HG03521 (cell line): Measurements from ENCODE around the gene PDE8A.
"Not testable (repeated sequence)": the region's sequence is repeated elsewhere in the genome, so short reads cannot be mapped to it uniquely, and the experiment has no call there.

ENCODE experiments used
- ATAC-seq: cut with Tn5 transposase; IDR thresholded peaks from one replicate; pipeline ENCODE4 v1.9.1; 2021; ENCODE audit warnings: mild to moderate bottlenecking, moderate library complexity; ENCODE audit not compliant: unreplicated experiment

PDE8A gene

DNA sequence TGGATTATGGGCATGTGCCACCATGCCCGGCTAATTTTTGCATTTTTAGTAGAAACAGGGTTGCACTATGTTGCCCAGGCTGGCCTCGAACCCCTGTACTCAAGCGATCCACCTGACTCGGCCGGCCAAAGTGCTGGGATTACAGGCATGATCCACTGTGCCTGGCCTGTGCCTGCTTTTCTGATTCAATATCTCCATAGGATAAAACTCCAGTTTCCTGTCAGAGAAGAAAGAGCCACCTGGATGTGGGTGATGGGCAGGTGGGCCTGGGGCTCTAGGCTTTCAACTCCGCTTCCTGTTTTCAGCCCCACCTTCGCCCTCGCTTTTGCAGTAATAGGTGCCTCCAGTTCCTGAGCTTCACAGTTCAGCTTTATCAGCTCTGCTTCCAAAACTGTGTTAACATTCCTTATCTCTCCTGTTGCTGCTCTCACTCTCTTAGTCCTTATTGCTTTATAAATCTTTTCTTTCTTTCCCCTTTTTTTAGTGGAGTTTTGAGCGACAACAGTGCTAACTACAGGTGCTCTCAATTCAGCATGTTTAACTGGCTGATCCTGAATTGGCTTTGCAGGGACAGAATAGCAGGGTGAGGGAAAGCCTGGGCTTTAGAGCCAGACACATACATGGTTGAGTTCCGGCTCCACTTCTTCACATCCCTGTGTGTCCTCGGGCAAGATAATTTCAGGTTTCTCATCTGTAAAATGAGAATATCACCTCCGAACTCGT lies 21.1 kb upstream of the PDE8A start:
- ATAC-seq: no peak

DNA sequence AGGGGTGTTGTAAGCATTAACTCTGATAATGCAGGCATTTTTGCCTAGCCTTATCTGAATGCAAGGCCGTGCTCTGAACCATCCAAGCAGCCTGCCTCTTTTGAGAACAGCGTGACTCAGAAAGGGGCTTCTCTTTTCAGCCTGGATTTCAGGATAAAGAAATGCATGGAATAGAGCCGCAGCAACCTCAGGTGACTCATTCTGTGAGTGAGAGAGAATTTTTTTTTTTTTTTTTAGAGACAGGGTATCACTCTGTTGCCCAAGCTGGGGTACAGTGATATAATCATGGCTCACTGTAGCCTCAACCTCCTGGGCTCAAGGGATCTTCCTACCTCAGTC lies 20.6 kb upstream of the PDE8A start:
- ATAC-seq: no peak

DNA sequence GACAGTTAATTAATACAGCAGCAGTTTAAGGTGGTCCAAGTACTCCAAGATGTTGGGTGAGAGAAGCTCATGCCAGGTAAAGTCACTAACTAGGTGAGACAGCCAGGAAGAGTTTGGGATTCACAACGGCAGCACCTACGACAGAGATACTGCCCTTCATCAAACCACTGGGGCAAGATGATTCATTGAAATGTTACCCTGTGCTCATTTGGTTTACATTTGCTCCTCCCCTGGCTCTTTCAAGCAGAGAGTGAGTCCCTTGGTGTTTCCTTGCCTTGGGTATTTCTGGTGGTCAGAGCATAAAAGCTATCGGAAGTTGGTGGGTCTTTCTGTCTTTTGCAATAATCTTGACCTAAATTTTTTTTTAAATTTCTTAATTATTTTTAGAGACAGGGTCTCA lies 19.9 kb upstream of the PDE8A start:
- no peak for ATAC-seq

DNA sequence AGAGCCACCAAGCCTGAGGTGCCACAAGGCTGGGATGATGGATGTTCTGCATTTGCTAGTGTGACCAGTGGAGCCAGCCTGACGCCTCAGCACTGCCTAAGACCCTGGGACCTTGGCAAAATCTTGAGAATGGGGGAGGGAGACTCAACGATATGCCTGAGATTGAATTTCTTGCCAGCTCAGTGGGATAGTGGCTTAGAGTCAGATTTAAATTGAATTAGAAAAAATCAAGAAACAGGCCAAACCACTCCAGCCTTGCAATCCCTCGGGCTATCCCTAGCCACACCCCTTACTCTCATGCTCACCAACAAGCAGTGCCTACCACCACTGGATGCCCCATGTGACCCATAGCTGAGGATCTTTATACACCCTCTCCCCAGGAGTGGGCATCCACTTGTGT lies 18.7 kb upstream of the PDE8A start:
- ATAC-seq: no peak

DNA sequence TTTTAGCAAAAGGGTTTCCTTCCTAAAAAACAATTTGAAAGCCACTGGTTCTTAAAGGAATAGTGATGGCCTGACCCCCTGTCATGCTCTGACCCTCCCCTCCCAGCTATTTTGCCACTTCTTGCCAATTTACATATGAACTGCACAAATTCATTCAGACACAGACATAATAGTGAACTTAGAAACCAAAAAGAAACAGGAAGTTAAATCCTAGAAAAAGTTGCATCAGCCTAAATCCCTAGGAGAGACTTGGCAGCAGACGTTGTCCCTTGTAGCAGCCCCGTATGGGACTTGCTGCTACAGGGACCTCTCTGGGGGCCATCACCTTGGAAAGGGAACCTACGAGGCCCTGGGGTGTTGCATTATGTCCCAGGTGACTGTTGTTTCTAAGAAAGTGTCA lies 14.3 kb upstream of the PDE8A start:
- ATAC-seq: no peak

DNA sequence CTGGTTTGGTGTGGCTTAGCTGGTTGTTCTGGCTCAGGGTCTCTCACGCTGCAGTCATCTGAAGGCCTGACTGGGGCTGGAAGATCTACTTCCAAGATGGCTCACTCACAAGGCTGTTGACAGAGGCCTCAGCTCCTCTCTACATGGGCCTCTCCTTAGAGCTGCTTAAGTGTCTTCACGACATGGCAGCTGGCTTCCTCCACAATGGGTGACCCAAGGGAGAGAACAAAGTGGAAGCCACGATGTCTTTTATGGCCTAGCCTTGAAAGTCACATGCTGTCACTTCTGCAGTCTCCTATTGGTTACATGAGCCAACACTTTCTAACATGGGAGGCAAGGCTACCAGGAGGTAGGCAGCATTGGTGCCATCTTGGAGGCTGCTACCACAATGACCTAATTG lies 13.4 kb upstream of the PDE8A start:
- ATAC-seq: no peak

DNA sequence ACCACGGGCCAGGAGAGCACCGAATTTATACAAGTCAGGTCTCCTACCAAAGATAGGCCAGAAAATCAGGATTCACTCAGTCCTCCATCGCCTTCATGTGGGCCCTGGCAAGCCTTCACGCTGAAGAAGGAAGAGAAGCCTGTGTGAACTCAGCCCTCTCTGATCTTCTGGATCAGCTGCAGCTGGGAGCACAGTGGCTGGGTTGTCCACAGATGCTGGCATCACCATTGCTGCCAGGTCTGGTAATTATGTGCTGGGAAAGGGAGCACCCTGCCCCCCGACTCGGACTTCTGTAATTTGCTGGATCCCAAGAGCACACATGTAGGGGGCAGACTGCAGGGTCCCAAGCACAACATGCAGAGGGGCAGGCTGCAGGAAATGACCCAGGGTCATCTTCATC lies 12.4 kb upstream of the PDE8A start:
- no peak for ATAC-seq

DNA sequence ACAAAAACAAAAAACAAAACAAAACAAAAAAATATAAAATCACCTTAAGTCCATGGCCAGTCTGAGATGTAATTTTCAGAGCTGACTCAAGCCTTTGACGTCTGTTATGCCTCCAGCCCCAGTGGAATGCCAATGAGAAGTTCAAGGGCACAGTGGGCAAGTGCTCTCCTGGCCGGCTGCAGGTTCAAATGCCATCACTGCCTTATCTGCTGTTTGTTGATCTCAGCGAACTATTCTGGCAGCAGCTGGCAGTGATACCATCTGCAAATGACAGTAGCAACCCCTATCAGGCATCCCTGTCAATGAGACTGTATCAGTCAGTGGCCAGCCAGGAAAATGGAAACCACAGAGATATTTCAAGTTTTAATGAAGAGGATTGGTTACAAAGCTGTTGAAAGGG lies 10.8 kb upstream of the PDE8A start:
- ATAC-seq: no peak

DNA sequence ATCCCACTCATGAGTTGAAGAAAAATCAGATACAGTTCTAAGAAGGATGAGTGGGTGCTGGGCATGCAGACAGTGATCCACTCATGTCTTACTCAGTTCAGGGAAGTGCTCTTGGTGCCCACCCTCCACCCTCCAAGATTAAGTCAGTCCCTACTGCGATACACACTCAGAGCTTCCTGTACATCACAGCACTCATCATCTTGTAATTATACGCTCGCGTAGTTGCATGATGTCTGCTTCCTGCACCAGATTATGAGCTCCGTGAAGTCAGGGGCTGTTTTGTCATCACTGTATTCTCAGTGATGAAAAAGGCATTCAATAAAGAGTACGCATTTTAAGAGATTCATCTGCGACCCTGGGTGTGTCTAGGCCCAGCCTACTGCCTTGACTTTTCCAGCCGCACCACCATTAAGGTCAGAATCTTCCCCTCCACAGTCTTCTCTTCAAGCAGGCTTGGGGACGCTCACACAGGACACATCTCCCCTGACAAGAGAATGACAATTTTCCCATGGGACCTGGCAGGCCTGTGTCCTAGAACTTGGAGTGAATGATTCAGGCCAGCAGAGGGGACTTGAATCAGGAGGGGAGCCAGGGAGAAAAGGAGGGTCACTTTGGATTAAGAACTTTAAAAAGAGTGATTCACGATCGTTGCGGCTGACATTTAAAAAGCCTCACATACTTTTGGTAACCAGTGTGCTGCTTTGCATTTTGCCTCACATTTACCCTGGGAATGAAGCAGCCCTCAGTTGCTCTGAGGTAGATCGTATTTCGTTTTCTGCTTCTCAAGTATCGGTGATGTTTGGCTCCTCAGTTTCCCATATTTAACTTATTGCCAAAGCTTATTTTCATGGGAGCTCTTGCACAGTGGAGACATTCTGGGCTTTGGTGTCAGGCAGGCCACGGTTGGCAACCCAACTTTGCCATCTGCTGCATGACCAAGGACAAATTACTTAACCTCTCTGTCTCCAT lies 7.9 kb upstream of the PDE8A start:
- no peak for ATAC-seq

DNA sequence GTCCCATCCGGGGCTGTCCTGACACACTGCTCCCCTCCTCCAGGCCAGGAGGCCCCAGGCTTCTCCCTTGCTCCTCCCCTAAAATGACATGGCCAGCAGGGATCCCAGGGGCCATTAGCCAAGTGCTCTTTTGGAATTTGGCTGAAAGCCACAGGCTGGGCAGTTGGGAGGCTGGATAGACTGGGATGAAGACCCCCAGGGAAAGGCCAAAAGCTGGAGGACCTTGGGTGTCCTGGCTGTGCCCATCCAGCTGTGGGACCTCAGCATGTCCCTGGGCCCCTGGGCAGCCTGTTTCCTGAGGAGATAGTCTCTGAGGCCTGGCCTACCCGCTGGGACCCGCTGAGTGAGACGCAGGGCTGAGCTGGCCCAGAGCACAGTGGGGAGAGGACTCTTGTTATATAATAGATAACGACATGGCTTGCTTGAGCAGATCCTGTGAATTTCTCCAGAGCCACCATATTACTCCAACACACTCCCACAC lies 5.7 kb upstream of the PDE8A start:
- no peak for ATAC-seq

DNA sequence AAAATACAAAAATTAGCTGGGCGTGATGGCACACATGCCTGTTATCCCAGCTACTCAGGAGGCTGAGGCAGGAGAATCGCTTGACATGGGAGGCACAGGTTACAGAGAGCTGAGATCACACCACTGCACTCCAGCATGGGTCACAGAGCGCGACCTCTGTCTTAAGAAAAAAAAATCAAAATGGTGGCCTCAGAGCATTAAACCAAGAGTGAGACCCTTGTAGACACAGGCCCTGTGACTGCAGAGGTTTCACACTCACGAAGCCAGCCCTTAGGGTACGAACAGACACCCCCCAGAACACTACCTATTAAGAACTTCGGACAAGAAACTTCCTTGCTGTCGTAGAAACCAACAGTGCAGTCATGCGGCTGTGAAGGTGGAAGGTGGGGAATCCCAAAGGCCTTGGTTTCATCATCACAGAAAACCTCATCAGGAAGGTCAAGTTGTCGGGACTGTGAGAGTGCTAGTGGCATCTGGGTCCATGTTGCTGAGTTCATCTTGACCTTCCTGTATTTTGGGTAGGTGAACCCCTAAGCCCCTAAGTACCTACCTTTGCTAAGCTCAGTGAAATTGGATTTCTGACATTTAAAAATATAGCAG lies 4.8 kb upstream of the PDE8A start:
- no peak for ATAC-seq

DNA sequence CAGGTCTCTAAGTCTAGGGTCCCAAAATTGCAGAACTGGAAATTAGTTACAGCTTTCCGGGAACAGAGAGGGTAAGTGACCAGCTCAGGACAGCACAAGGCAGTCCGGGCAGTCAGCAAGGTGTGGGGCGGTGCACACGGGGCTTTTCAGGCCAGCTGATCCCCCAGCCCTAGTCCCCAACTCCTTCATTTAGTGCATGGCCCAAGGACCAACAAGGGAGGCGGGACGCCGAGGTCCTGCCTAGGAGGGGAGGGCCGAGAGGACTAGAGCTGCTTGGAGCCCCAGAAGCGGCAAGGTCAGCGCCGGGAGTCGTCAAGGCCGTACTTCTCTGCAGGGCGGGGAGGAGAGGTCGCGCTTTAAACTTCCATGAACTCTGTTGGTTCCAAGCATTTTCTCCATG lies 2.0 kb upstream of the PDE8A start:
- ATAC-seq: no peak

DNA sequence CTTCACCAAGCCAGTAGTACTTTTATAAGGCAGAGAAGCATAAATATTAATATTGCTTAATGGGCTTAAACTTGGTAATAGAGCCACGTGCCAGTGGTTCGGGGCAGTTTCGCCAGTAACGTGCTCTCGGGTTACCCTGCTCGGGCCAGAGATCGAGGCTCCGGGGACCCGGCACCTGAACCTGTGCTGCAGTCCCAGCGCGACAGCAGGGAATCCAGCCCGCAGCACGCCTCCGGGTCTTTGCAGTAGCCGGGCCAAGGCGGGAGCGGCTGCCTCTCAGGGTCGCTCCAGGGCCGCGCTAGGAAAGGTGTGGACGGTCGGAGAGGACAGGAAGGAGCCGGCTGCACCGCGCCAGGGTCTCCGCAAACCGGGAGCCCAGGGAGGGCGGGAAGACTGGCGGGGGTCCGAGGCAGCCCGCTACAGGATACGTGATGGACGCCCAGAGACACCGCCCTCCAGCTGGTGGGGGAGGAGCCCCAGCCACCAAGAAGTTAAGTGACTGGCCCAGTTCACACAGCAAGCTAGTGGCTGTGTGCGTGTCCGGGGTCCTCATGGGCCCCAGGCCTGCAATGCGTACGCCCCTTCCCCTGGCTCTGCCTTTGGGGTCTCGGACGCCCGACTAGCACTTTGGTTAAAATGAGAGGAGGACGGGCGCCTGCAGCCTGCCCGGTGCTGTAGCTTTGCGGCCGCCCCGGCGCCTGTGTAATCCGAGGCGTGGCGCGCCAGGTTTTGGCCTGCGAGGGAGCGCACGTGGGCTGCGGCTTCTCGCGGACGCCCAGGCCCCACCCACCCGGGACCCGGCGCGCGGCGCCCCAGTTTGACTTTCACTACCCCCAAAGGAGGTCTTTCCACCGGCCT lies 1.2 kb upstream of the PDE8A start:
- ATAC-seq: peak; percentile 49

DNA sequence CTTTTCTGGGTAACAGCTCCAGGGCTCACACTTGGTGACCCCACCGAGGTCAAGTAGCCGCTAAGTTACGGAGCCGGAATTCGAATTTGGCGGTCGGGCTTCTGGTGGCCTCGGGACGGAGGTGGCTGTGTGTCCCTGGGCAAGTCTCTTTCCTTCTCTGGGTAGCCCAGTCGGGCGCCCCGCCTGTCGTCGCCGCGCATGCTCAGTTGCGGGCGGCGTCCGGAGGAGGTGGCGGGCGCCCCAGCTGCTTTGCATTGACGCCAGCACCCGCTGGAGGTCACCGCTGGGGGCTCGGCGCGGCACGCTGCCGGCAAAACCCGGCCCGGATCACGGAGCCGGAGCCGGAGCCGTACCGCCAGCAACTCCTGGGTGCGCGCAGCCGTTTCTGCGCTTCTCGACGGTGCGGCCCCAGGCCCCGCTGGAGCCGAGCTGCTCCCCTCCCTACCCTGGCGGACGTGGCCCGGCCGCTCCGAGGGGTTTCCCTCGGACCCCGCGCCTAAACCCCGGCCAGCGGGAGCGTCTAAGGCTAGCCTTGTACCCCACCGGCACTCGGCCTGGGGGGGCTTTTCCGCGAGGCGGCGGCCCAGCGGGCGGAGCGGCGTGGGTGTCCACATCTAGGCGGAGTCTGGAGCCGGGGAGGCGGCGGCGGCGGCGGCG lies 474 bp upstream of the PDE8A start:
- ATAC-seq: peak; percentile 65

DNA sequence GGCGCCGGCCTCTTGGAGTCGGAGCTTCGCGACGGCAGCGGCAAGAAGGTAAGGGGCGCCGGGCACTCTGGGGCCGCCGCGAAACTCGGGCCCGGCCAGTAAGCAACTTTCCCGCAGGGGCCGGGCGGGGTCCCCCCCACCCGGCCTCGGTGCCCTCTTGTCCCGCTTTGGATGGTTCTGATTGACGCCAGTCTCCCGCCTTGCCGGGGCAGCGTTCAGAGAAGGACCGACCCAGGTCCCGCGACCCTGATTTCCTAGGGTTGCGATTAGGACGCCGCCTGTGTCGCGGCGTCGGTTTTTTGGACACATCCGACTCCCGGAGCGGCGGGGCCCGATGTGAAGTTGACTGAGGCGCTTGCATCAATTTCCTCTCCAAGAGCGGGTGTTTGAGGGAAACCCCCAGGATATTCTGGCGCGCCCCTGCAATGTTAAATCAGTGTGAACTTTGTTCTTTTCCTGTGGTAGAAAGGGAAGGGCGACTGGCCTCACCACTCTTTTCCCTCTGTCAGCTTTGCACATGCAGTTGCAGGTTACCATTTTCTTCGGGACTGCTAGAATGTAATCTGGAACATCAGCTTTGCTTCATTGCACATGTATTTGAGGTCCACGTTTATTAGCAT lies 755 bp downstream of the PDE8A start:
- no peak for ATAC-seq

DNA sequence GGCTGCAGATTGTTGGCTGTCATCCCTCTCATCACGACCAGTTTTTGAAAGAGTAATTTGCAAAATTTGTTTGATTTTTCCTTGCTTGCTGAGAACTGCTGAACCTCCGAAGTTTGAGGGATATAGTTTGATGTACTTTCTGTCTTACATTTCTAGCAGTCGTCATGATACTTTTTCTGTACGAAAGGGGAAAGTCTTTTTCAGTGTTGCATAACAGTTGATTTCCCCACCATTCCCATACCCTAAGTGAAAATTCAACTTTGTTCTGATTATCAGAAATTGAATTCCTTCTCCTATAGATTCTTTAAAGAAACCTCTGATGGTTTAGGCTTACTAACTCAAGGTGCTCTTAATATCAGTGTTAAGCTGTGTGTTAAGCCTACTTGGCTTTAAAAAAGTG lies 1.6 kb downstream of the PDE8A start:
- ATAC-seq: no peak

DNA sequence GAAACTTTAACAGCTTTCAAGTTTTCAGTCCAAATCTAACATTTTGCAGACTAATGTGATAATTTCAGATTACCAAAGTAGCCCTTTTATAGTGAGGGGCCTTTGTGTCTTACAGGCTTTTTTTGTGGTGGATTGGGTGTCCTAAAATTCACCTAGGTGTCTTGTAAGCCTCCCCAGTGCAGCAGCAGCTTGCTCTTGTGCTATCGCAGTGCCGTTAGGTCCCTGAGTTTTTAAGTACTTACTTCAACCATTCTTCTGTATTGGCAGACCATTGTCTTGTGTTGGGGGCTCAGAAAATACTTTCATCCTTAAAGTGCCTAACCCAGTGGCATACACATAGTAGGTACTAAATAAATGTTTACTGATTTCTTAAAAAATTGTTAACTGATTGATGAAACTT lies 2.1 kb downstream of the PDE8A start:
- ATAC-seq: no peak

DNA sequence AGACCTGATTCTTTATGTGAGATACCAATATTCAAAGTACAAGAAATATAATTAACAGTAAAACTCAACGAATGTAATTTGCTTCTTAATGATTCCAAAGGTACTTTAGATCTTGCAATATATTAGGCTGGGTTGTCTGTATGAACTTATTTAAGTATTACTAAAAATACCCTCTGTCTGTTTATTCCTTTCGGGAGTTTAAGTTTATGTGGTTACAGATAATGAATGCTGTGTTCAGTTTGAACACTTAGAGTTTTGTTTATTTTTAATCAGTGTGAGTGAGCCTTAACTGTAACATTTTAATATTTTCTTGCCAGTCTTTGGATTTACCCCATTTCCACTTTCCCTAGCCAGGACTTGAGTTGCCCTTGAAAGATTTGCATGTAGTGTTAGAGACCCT lies 3.5 kb downstream of the PDE8A start:
- ATAC-seq: no peak

DNA sequence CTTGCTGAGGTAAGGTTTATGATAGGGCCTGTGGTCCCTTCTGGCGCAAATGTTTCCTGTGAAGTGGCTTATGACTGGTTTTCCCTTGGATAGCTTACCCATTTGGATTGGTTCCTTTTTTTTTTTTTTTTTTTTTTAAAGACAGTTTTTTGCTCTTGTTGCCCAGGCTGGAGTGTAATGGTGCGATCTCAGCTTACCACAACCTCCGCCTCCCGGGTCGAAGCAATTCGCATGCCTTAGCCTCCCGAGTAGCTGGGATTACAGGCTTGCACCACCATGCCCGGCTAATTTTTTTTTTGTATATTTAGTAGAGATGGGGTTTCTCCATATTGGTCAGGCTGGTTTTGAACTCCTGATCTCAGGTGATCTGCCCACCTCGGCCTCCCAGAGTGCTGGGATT lies 5.7 kb downstream of the PDE8A start:
- ATAC-seq: not testable (repeated sequence)
